Thoracic aorta (tissue), 2 donors: ENCODE measurements around the gene TSC22D1. TPM values are rescaled to one million over a fixed set of nuclear protein-coding genes. Genes with fewer than 3 reads are reported as not detected.

Experiments used
- ATAC-seq: fragments of 150-250 bp; one replicate; pipeline ENCODE4 v1.8.0; 2017; ENCODE audit warnings: low read depth; ENCODE audit not compliant: insufficient number of reproducible peaks, low FRiP score
- DNase-seq: peaks from one replicate; pipeline ENCODE4 v3.0.0-alpha.2; 2020; ENCODE audit warnings: low spot score
- H3K27ac ChIP-seq, 2 donors: fragments of 200-600 bp; sonication (generic); 1 replicate in 1 of 2; 2 replicates in 1 of 2; pipeline ENCODE4 v1.5.1; 2016; ENCODE audit warnings: mild to moderate bottlenecking in 2 of 2, moderate library complexity in 2 of 2
- H3K27me3 ChIP-seq: fragments of 200-600 bp; sonication (generic); replicated peaks from 2 replicates; pipeline ENCODE4 v1.6.0; 2016; ENCODE audit warnings: mild to moderate bottlenecking; ENCODE audit not compliant: insufficient read depth
- H3K36me3 ChIP-seq: fragments of 200-600 bp; sonication (generic); one replicate; pipeline ENCODE4 v1.5.1; 2016
- H3K4me1 ChIP-seq, 2 donors: fragments of 200-600 bp; sonication (generic); 1 replicate in 1 of 2; 2 replicates in 1 of 2; pipeline versions ENCODE4 v1.5.1 to v1.6.0; 2016; ENCODE audit warnings: low read depth in 2 of 2, mild to moderate bottlenecking in 1 of 2; ENCODE audit not compliant: control insufficient read depth in 1 of 2
- H3K4me3 ChIP-seq: fragments of 200-600 bp; sonication (generic); 2 replicates; pipeline ENCODE4 v1.5.1; 2016; ENCODE audit warnings: mild to moderate bottlenecking
- H3K9me3 ChIP-seq: fragments of 200-600 bp; sonication (generic); 2 replicates; pipeline ENCODE4 v1.5.1; 2016
- CTCF ChIP-seq: fragments of 200-600 bp; sonication (generic); IDR thresholded peaks from one replicate; pipeline ENCODE4 v1.5.1; 2019; ENCODE audit warnings: antibody characterized with exemption
- total RNA-seq, 2 donors: library from RNA; depleted of rRNA; stranded (reverse); fragments of >200 nt; gene quantifications; one replicate each; pipeline versions ENCODE4 v1.1.0 to v1.2.3, GENCODE V29; 2016

Gene TSC22D1
- total RNA-seq, 2 donors from 2014 or later, result 107 to 129 TPM

- H3K27ac ChIP-seq, result no peak overlapping the region
- H3K4me3 ChIP-seq, result no peak overlapping the region
- no peaks in the 10 kb centered on the region for H3K36me3 ChIP-seq
- H3K9me3 ChIP-seq, result no peaks in the 10 kb centered on the region
- no peaks in the 10 kb centered on the region for H3K27me3 ChIP-seq
- ATAC-seq (no peak), DNase-seq (no peak)
- TF ChIP-seq CTCF, result no peak
- peaks cover 8 to 27% of the 10 kb centered on the region in 2 donors for H3K4me1 ChIP-seq
Measured at GRCh38 chr13:44546164-44546563, 30.0 kb downstream of the TSC22D1 start.

DNA sequence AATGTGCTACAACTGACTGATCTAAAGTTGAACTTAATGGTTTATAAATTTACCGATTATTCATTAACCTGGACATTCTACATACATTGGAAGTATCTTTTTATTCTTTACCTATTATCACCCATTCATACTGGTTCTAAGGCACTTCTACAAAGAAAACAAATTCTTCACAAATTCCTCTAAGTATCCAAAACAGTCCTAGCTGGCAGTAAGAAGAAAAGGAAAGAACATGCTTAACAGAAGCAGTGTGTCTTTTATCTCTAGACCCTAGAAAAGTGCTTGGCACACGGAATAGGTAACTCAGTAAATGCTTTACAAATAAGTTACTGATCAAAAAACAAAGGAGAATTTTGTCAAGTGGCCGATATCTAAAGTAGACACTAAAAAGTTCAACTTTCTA lies 32.8 kb downstream of the TSC22D1 start:
- no peak overlapping the region for H3K27ac ChIP-seq
- peaks cover 15 to 23% of the 10 kb centered on the region in 2 donors for H3K4me1 ChIP-seq
- ATAC-seq (no peak), DNase-seq (no peak)
- no peaks in the 10 kb centered on the region for H3K27me3 ChIP-seq
- H3K9me3 ChIP-seq, result no peaks in the 10 kb centered on the region
- no peak overlapping the region for H3K4me3 ChIP-seq
- no peaks in the 10 kb centered on the region for H3K36me3 ChIP-seq
- no peak for TF ChIP-seq CTCF

- Histone ChIP-seq H3K4me1 (peaks cover 15 to 23% of the 10 kb centered on the region in 2 donors), H3K27me3 (no peaks in the 10 kb centered on the region), H3K4me3 (no peak overlapping the region), H3K27ac (no peak overlapping the region), H3K9me3 (no peaks in the 10 kb centered on the region), H3K36me3 (no peaks in the 10 kb centered on the region)
- ATAC-seq (no peak), DNase-seq (no peak)
- TF ChIP-seq CTCF, result no peak
Measured at GRCh38 chr13:44542361-44542760, 33.8 kb downstream of the TSC22D1 start.

DNA sequence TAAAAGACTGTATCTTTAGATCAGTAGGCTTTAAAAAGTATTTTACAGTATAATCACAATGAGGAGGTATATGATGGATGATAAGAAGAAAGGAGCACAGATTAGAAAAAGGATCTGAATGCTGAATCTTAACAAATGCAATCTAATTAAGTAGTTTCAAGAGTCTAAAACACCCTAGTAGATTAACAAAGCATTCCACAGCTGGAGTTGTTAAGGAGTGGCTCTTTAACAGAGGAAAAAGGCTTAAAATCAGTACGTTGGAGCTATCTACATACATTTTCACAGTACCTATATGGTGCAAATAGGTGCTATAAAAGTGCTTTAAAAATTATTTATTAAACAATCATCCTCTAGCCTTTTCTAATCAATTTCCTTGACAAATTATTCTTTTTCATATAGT lies 34.5 kb downstream of the TSC22D1 start:
- no peaks in the 10 kb centered on the region for H3K9me3 ChIP-seq
- no peak overlapping the region for H3K27ac ChIP-seq
- peaks cover 15 to 23% of the 10 kb centered on the region in 2 donors for H3K4me1 ChIP-seq
- TF ChIP-seq CTCF, result no peak
- DNase-seq (no peak), ATAC-seq (no peak)
- no peak overlapping the region for H3K4me3 ChIP-seq
- no peaks in the 10 kb centered on the region for H3K36me3 ChIP-seq
- H3K27me3 ChIP-seq, result no peaks in the 10 kb centered on the region

GRCh38 chr13:44540761-44541434 lies 35.2 kb downstream of the TSC22D1 start:
- ATAC-seq, result no peak
- Histone ChIP-seq H3K27ac (no peak overlapping the region), H3K36me3 (no peaks in the 10 kb centered on the region), H3K4me1 (peaks cover 15 to 23% of the 10 kb centered on the region in 2 donors), H3K9me3 (no peaks in the 10 kb centered on the region), H3K4me3 (peak overlapping the region; percentile 23), H3K27me3 (no peaks in the 10 kb centered on the region)
- DNase-seq, result no peak
- no peak for TF ChIP-seq CTCF
